H1 (cell line): Measurements from ENCODE around the gene TLL2. TPM values are rescaled to one million over a fixed set of nuclear protein-coding genes. Genes with fewer than 3 reads are reported as not detected.

ENCODE experiments used
- CTCF ChIA-PET: fragments of 300-600 bp; sonication (Branson Sonifier 250); formaldehyde crosslinking; loops from one replicate; lab custom pipeline; 2021; ENCODE audit not compliant: partially characterized antibody; lab: Charles Lee
- POLR2A ChIA-PET: fragments of 300-600 bp; sonication (Branson Sonifier 250); formaldehyde crosslinking; loops from one replicate; lab custom pipeline; 2021; ENCODE audit warnings: inconsistent platforms; ENCODE audit not compliant: partially characterized antibody; lab: Charles Lee
- DNase-seq, 2 experiments: peaks; one replicate each; pipeline versions ENCODE4 v3.0.0 to v3.0.0-alpha.2; 2010 to 2022; ENCODE audit warnings: low spot score in 2 of 2, low read depth in 1 of 2, mixed read lengths in 1 of 2
- FAIRE-seq: peaks from 2 replicates; lab custom pipeline; 2011; peaks lifted over from hg19 to GRCh38; lab: Jason Lieb, UNC
- H2AFZ ChIP-seq: 2 replicates; pipeline ENCODE4 v1.8.1; 2012; ENCODE audit warnings: low read length, inconsistent platforms
- H2AK5ac ChIP-seq: 2 replicates; pipeline ENCODE4 v1.6.1; 2013; ENCODE audit warnings: low read depth, low read length
- H2BK120ac ChIP-seq: replicated peaks from 2 replicates; pipeline ENCODE3; 2013; ENCODE audit warnings: low read depth, low read length, inconsistent platforms
- H2BK12ac ChIP-seq: 2 replicates; pipeline ENCODE4 v1.6.1; 2013; ENCODE audit warnings: low read depth, low read length
- H2BK15ac ChIP-seq: 2 replicates; pipeline ENCODE4 v1.6.1; 2013; ENCODE audit warnings: low read length
- H2BK20ac ChIP-seq: 2 replicates; pipeline ENCODE4 v1.6.1; 2013; ENCODE audit warnings: low read length
- H2BK5ac ChIP-seq: 2 replicates; pipeline ENCODE4 v1.6.1; 2013; ENCODE audit warnings: low read depth, low read length
- H3K14ac ChIP-seq: 2 replicates; pipeline ENCODE4 v1.6.1; 2013; ENCODE audit warnings: inconsistent platforms; ENCODE audit not compliant: insufficient read length
- H3K18ac ChIP-seq: 2 replicates; pipeline ENCODE4 v1.6.1; 2013; ENCODE audit warnings: low read length; ENCODE audit errors: extremely low read depth
- H3K23ac ChIP-seq: 2 replicates; pipeline ENCODE4 v1.6.1; 2013; ENCODE audit warnings: inconsistent platforms; ENCODE audit not compliant: insufficient read length
- H3K23me2 ChIP-seq: 2 replicates; pipeline ENCODE4 v1.6.1; 2013; ENCODE audit warnings: low read depth, low read length
- H3K27ac ChIP-seq: 2 replicates; pipeline ENCODE4 v1.6.1; 2011; ENCODE audit warnings: low read depth, low read length, inconsistent platforms
- H3K27me3 ChIP-seq, 4 experiments: replicated peaks in 1 of 4; 1 replicate in 1 of 4; 2 replicates in 3 of 4; pipeline versions ENCODE4 v1.6.1 to v1.8.1; 2011 to 2013; ENCODE audit warnings: low read length in 3 of 4, mild to moderate bottlenecking in 3 of 4, inconsistent platforms in 2 of 4, mixed read lengths in 2 of 4, moderate library complexity in 1 of 4; ENCODE audit not compliant: control insufficient read depth in 3 of 4, insufficient read depth in 3 of 4; ENCODE audit errors: extremely low read depth in 1 of 4
- H3K36me3 ChIP-seq, 4 experiments: 2 replicates each; pipeline versions ENCODE4 v1.6.1 to v1.8.1; 2011 to 2013; ENCODE audit warnings: mild to moderate bottlenecking in 4 of 4, low read length in 3 of 4, moderate library complexity in 2 of 4, control low read depth in 1 of 4, inconsistent platforms in 1 of 4; ENCODE audit not compliant: insufficient read depth in 4 of 4, control insufficient read depth in 2 of 4
- H3K4ac ChIP-seq: replicated peaks from 2 replicates; pipeline ENCODE3; 2013; ENCODE audit warnings: low read length, low read depth, mixed read lengths, inconsistent platforms; ENCODE audit not compliant: insufficient read length
- H3K4me1 ChIP-seq, 4 experiments: replicated peaks in 1 of 4; 1 replicate in 1 of 4; 2 replicates in 3 of 4; pipeline versions ENCODE4 v1.6.1 to v1.8.1; 2011 to 2013; ENCODE audit warnings: low read length in 3 of 4, inconsistent platforms in 2 of 4, mixed read lengths in 1 of 4; ENCODE audit not compliant: insufficient read depth in 4 of 4, control insufficient read depth in 3 of 4
- H3K4me2 ChIP-seq, 2 experiments: 2 replicates each; pipeline versions ENCODE4 v1.6.1 to v1.8.1; 2011 to 2013; ENCODE audit warnings: low read depth in 2 of 2, low read length in 2 of 2, control low read depth in 1 of 2, inconsistent platforms in 1 of 2, mild to moderate bottlenecking in 1 of 2; ENCODE audit not compliant: insufficient read depth in 1 of 2
- H3K4me3 ChIP-seq, 4 experiments: fragments of 200-600, 300-600 bp in 1 of 4; sonication (generic), shearing (Covaris generic), sonication (Bioruptor Twin) in 1 of 4; 2 replicates each; pipeline versions ENCODE4 v1.5.1 to v1.8.1; 2011 to 2016; ENCODE audit warnings: low read length in 4 of 4, low read depth in 3 of 4, control low read depth in 2 of 4, inconsistent platforms in 2 of 4, mild to moderate bottlenecking in 2 of 4, mixed read lengths in 1 of 4, moderate library complexity in 1 of 4; ENCODE audit not compliant: insufficient read depth in 2 of 4; ENCODE audit errors: extremely low read depth in 1 of 4
- H3K56ac ChIP-seq: replicated peaks from 2 replicates; pipeline ENCODE3; 2013; ENCODE audit warnings: low read depth, mild to moderate bottlenecking, mixed read lengths, low read length, inconsistent platforms; ENCODE audit not compliant: insufficient read length
- H3K79me1 ChIP-seq: 2 replicates; pipeline ENCODE4 v1.6.1; 2013; ENCODE audit warnings: low read depth, low read length, control low read depth
- H3K79me2 ChIP-seq, 2 experiments: 2 replicates each; pipeline versions ENCODE4 v1.6.1 to v1.8.1; 2012 to 2013; ENCODE audit warnings: low read length in 2 of 2, mild to moderate bottlenecking in 2 of 2, inconsistent platforms in 1 of 2; ENCODE audit not compliant: insufficient read depth in 2 of 2, control insufficient read depth in 1 of 2
- H3K9ac ChIP-seq, 4 experiments: replicated peaks in 1 of 4; 1 replicate in 1 of 4; 2 replicates in 3 of 4; pipeline versions ENCODE4 v1.6.1 to v1.8.1; 2011 to 2013; ENCODE audit warnings: low read depth in 3 of 4, low read length in 3 of 4, control low read depth in 2 of 4, mild to moderate bottlenecking in 2 of 4, moderate library complexity in 2 of 4, inconsistent platforms in 1 of 4; ENCODE audit errors: extremely low read depth in 1 of 4
- H3K9me3 ChIP-seq, 2 experiments: 2 replicates each; pipeline versions ENCODE4 v1.6.1 to v1.8.1; 2012 to 2013; ENCODE audit warnings: mild to moderate bottlenecking in 2 of 2, moderate library complexity in 2 of 2, control low read depth in 1 of 2, inconsistent platforms in 1 of 2, low read depth in 1 of 2, low read length in 1 of 2, mixed read lengths in 1 of 2; ENCODE audit not compliant: insufficient read depth in 2 of 2
- H4K20me1 ChIP-seq, 2 experiments: replicated peaks in 1 of 2; 2 replicates each; pipeline versions ENCODE3 to v1.8.1; 2011 to 2013; ENCODE audit warnings: inconsistent platforms in 2 of 2, low read length in 2 of 2, mild to moderate bottlenecking in 1 of 2; ENCODE audit not compliant: insufficient read depth in 2 of 2, control insufficient read depth in 1 of 2
- H4K5ac ChIP-seq: 2 replicates; pipeline ENCODE4 v1.6.1; 2013; ENCODE audit warnings: low read length, low read depth, mixed read lengths, inconsistent platforms; ENCODE audit not compliant: insufficient read length
- H4K8ac ChIP-seq: 2 replicates; pipeline ENCODE4 v1.8.0; 2013; ENCODE audit warnings: mild to moderate bottlenecking, moderate library complexity, low read length, inconsistent platforms; ENCODE audit not compliant: insufficient read depth; ENCODE audit errors: extremely low read depth
- H4K91ac ChIP-seq: replicated peaks from 2 replicates; pipeline ENCODE3; 2013; ENCODE audit warnings: low read length, mixed read lengths, inconsistent platforms; ENCODE audit not compliant: insufficient read length
- ATF2 ChIP-seq: IDR thresholded peaks from 2 replicates; pipeline ENCODE4 v1.6.1; 2012; ENCODE audit warnings: low read length, inconsistent platforms
- BACH1 ChIP-seq: IDR thresholded peaks from 2 replicates; pipeline ENCODE4 v1.6.1; 2012; ENCODE audit warnings: low read length, improper control_type of control experiment
- BCL11A ChIP-seq, 2 experiments: IDR thresholded peaks; one replicate each; pipeline ENCODE4 v1.6.1; 2011; ENCODE audit warnings: low read depth in 2 of 2, low read length in 2 of 2, mild to moderate bottlenecking in 2 of 2
- GABPA ChIP-seq: IDR thresholded peaks from 2 replicates; pipeline ENCODE4 v1.6.1; 2011; ENCODE audit warnings: mild to moderate bottlenecking, low read length, moderate library complexity, borderline replicate concordance; ENCODE audit not compliant: insufficient read depth
- GTF2F1 ChIP-seq: IDR thresholded peaks from 2 replicates; pipeline ENCODE4 v1.6.1; 2012; ENCODE audit warnings: low read depth, low read length, improper control_type of control experiment, borderline replicate concordance
- JUN ChIP-seq: IDR thresholded peaks from 2 replicates; pipeline ENCODE4 v1.6.1; 2011; ENCODE audit warnings: low read depth, mild to moderate bottlenecking, improper control_type of control experiment, low read length
- NANOG ChIP-seq: IDR thresholded peaks from 2 replicates; pipeline ENCODE4 v1.6.1; 2011; ENCODE audit warnings: low read length, low read depth, mild to moderate bottlenecking, inconsistent platforms; ENCODE audit not compliant: insufficient read depth, poor library complexity, severe bottlenecking
- POLR2AphosphoS5 ChIP-seq: IDR thresholded peaks from 2 replicates; pipeline ENCODE4 v1.6.1; 2011; ENCODE audit warnings: low read depth, low read length
- SRF ChIP-seq: IDR thresholded peaks from 2 replicates; pipeline ENCODE4 v1.6.1; 2011; ENCODE audit warnings: mild to moderate bottlenecking, low read depth, low read length, moderate library complexity
- TAF1 ChIP-seq: IDR thresholded peaks from 2 replicates; pipeline ENCODE4 v1.6.1; 2011; ENCODE audit warnings: mild to moderate bottlenecking, low read depth, low read length
- TAF7 ChIP-seq: optimal IDR thresholded peaks from 2 replicates; pipeline ENCODE3; 2011; ENCODE audit warnings: low read depth, mild to moderate bottlenecking, inconsistent platforms, low read length, moderate library complexity, borderline replicate concordance
- TCF12 ChIP-seq: IDR thresholded peaks from 2 replicates; pipeline ENCODE4 v1.6.1; 2011; ENCODE audit warnings: low read depth, mild to moderate bottlenecking, low read length
- WGBS, 2 experiments: shearing (Covaris generic) in 1 of 2; methylation state at CpG; one replicate each; pipeline versions ENCODE4 v1.1.6 to v1.1.7; 2013 to 2015; ENCODE audit warnings: low lambda C conversion rate in 2 of 2, mixed read lengths in 2 of 2, inconsistent platforms in 1 of 2, low coverage in 1 of 2, missing lambda C conversion rate in 1 of 2; ENCODE audit not compliant: insufficient replicate concordance in 2 of 2, insufficient coverage in 1 of 2, insufficient read length in 1 of 2; ENCODE audit errors: extremely low coverage in 1 of 2, missing lambda C conversion rate in 1 of 2; 5-methylcytosine and 5-hydroxymethylcytosine counted together
- polyA plus RNA-seq, 7 experiments: library from polyadenylated mRNA; depleted of rRNA in 3 of 7; stranded (reverse) in 5 of 7; unstranded in 2 of 7; fragments of >200 nt in 5 of 7; fragments of 200-250 nt in 2 of 7; gene quantifications; 1 replicate in 5 of 7; 2 replicates in 1 of 7; 4 replicates in 1 of 7; pipeline versions ENCODE4 v1.2.1 to v1.2.3, GENCODE V29; 2011 to 2013; ENCODE audit warnings: missing spikeins in 2 of 7, mixed read lengths in 2 of 7
- total RNA-seq: library from RNA; stranded (reverse); fragmentation: NEBNext Ultra II Directional; extraction: Animal tissue kit (Norgen Biotek cat#: 25700); gene quantifications from 2 replicates; pipeline ENCODE4 v1.2.1, GENCODE V29; 2021

Gene TLL2
- total and polyA plus RNA-seq, 2 of the 8 experiments (the other 6 are each of a cell fraction or from before 2014, with no cell fraction given), result 2.4 to 3.2 TPM

GRCh38 chr10:96411716-96412320 lies 101.9 kb downstream of the TLL2 start:
- Histone ChIP-seq H2BK120ac (no peak overlapping the region), H4K20me1 (no peaks in the 10 kb centered on the region), H3K18ac (no peak overlapping the region), H3K79me2 (no peaks in the 10 kb centered on the region), H2AK5ac (no peak overlapping the region), H2BK5ac (no peak overlapping the region), H3K27ac (no peak overlapping the region), H2BK20ac (no peak overlapping the region), H3K23ac (no peak overlapping the region), H3K23me2 (no peaks in the 10 kb centered on the region), H3K14ac (no peak overlapping the region), H3K4me2 (no peak overlapping the region), H4K91ac (no peak overlapping the region), H3K27me3 (no peaks in the 10 kb centered on the region), H3K4ac (no peak overlapping the region), H3K56ac (no peak overlapping the region), H2BK15ac (no peak overlapping the region), H3K4me1 (no peaks in the 10 kb centered on the region; a peak in 1 of 7 replicates), H4K8ac (no peak overlapping the region), H3K36me3 (no peaks in the 10 kb centered on the region), H3K9ac (no peak overlapping the region), H3K4me3 (no peak overlapping the region), H3K79me1 (no peaks in the 10 kb centered on the region), H2BK12ac (no peak overlapping the region), H3K9me3 (no peaks in the 10 kb centered on the region), H4K5ac (no peak overlapping the region), H2AFZ (no peak overlapping the region)
- no peak for FAIRE-seq
- 87% methylated on average over 10 of the region's 10 CpGs; no CpG with 5 or more reads in 1 of the 2 experiments for WGBS, 2 experiments
- no peak for DNase-seq
- POLR2A ChIA-PET, result no interaction called here
- CTCF ChIA-PET, result interaction anchor here (1.1 to 6.4 kb wide), 22 partner anchors 8 to 98 kb away, joined by 3 to 36 read pairs (median 6); no protein-coding TSS in a partner anchor
- TF ChIP-seq TCF12 (no peak), NANOG (no peak), TAF7 (no peak), JUN (no peak), ATF2 (no peak), GTF2F1 (no peak), POLR2AphosphoS5 (no peak), GABPA (no peak), BCL11A (IDR thresholded peaks at IDR 0.05; ENCODE audit: low read depth in 2 of 2, low read length in 2 of 2) (no peak), BACH1 (no peak), SRF (no peak), TAF1 (no peak)
